SW 1271 (cell line): ENCODE measurements around the gene AMFR.

Experiments used
- DNase-seq, 2 experiments: peaks; one replicate each; lab custom pipeline; 2025; lab: John Stamatoyannopoulos, UW

Gene AMFR

DNA sequence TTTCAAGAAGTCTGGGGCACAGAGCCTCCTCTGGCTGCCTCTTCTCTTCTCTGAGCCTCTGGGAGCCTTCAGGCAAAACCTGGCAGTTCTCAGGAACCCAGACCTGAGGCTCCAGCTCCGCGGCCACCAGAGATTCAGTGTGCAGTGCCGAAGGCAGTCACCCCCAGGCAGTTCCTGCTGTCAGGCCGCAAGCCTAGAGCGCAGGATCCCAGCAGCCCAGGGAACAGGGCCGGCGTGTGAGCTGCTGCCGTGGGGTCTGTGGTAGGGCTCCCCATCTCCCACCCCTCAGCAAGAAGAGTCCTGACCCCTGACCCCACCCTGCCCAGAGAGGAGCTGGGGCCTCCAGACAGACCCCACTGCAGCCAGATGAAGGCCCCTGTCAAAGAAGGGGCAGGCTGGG is 78.2 kb downstream of the AMFR start:
- DNase-seq = no peak

DNA sequence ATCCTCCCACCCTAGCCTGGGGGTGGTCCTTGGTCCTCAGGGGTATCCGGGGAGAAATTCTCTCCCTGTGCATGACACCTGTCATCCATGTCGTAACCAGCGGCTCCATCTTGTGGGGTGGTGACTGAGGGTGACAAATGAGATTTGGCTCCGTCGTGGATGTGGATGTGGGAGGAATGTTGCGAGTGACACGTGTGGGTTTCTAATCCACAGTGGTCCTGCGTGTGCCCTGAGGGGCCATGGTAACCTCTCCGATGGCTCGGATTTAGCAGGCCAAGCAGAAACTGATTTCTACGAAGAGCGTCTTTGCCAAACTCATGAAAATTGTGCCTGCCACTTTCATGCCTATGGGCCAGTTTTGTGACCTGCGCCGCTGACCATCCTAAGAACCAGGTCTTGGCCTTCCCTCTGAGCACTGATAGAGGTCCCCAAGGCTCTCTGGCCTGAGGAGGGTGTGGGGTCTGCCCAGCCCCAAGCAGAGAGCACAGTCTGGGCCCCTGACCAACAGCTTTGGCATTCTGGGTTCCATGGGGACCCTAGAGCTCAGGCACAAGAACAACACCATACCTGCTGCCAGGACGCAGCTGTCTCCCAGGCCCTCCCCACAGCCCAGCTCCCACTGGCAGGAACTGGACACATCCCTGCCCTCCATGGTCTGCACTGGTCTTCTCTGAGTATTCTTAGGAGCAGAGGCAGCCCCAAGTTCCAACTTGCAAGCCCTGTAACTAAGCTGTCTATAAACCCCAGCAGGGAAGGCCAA is 79.0 kb downstream of the AMFR start:
- no peak for DNase-seq

DNA sequence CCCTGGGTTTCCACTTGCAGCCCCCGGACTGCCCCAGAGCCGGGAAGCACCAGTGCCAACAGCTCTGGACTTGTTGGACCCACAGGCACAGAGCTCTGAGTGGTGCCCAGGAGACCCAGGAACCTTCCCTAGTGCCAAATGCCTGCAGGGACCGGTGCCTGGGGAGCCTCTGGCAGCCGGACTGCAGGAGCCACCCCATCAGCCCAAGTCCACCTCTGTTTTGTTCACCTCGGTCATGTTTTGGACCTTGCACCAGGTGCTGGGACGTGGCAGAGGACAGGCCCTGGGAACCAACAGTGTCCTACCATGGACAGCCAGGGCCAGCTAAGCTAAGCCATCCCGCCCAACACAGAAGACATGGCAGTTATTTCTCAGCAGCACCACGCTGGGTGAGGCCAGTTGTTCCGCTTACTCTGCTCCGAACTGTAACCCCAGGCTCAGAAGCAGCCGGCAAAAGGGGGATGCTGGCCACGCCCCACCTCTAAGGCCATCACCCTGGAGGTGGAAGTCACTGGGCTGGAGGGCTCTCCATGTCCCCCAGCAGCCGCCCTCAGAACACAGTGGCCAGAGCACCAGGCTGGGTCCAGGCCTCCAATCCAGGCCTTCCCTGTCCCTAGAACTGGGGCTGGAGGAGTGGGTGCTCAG is 79.8 kb downstream of the AMFR start:
- no peak for DNase-seq

DNA sequence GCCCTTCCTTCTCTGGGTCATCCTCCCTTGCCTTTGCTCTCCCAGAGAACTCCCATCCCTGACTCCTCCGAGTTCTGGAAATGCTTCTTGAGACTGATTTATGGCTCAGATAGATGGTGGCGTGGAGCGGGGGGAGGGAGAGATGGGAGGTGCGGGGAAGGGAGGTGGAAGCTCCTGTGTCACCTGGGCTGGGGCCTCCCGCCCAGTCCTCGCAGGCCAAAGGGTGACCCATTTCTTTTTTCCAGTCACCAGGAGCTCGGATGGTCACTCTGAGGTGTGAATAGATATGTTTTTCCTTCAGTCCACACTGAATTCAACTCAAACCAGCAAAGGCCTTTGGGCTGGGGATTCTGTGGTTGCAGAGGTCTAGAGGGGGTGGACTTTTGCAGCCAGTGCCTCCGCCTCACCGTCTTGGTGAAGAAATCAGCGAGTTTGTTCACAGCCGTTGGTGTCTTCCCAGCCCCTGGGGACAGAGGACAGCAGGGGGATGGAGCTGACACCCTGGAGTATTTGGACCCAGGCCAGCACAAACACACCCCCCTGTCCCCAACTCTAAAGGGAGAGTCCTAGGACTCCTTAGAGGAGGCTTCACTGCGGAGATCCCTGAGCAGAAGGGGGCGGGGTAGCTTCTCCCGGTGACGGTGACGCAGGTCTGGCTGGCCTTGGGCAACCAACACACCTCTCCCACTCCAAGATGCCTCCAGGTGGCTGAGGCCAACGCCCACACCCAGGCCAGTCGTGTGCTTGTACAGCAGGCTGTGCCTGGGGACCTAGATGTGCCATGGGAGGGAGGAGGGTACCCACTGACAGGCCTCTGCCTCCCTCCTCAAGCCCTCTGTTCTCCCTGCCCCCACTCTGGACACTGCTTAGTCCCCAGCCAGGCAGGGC is 80.6 kb downstream of the AMFR start:
- no peak for DNase-seq

DNA sequence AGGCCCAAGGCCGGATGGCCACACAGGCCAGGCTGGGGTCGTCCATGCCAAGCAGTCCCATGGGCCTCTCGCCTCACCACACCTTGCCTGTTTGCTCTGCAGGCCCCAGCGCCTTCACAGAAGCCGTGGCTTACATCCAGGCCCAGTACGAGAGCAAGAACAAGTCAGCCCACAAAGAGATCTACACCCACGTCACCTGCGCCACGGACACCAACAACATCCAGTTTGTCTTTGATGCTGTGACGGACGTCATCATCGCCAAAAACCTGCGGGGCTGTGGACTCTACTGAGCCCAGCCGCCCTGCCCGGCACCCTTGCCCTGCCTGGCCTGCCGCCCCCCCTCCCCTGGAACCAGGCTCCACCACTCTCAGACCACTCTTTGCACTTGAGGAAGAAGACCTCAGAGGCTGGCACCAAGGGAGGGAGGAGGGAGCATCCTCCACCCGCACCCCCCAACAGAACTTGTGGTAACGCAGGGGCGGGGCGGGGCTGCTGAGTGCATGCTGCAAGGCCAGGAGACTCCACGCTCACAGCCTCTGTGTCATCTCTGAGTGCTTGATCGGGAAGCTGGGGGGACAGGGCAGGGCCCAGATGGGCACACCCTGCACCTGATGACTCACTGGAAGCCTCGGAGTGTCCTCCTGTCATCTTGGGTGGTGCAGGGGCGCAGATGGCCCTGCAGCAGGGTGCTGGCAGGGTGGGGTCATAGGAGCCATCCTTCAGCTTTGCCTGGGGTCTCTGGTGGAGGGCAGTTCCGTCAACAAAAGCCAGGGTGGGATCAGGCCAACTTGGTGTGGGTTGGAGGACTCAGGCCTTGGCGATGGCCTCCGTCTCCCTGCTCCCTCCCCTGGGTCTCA is 81.5 kb downstream of the AMFR start:
- no peak for DNase-seq

DNA sequence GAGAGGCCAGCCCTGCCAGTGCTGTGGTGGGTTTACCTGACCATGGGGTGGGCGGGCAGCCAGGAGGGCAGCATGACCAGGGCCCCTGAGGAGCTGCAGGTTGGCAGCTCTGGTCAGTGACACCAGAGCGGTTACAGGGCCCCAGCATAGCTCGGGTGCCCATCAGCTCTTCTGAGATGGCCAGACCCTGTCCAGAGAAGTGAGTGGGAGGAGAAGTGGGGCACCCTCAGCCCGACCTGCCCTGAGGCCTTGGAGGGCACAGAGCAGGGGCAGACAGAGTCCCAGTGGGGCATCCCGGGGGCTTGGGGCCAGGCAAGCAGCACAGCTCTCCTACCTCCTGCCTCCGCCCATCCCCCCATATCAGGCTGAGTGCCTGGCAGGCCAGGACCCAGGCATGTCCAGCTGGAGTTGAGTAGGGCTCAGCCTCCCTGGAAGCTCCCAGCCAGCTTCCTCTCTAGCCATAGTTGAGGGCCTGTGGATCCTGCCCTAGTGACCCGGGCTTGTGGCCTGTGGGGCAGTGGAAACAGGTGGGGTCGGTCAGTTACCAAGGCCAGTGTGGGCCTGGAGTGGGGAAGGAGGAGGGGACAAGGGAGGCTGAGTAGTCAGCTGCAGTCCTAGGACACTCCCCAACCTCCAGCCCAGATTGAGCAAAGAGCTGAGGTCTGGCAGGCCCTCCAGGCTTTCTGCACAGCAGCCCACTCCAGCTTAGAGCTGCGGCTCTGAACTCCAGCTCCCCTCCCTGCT is 83.5 kb downstream of the AMFR start:
- DNase-seq = no peak

DNA sequence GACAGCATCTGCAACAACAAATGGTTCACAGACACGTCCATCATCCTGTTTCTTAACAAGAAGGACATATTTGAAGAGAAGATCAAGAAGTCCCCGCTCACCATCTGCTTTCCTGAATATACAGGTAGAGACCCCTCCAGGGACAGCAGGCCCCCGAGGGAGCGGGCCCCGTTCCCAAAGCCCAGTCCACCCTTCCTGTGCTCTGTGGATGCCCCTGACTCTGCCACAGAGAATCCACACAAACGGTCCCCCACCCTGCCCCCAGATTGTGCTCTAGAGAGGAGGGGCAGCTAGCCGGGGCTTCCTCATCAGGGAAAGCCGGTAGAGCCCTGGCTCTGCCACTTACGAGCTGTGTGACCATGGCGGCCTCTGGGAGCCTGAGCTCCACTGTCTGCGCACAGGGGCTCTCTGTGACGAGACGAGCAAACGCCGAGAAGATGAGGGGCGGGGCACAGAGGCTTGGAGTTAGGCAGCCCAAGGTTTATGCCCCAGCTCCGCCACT is 84.4 kb downstream of the AMFR start:
- DNase-seq = no peak

DNA sequence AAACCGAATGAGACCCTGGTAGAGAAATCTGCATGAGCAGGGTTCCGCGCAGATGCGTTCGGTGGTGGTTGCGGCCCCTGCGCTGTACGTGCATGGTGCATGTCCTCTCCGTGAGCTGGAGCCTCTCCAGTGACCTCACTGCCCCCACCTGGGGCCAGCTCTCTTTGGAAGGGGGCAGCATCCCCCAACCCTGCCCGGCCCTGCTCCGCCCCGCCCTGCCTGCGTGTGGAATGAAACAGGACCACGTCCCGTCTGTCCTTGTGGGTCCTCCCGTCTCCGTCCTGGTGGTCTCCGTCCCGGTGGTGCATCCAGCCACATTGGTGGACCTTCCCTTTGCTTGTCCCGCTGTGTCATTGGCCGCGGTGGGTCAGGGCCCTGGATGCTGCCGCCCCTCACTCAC is 84.9 kb downstream of the AMFR start:
- DNase-seq = no peak

DNA sequence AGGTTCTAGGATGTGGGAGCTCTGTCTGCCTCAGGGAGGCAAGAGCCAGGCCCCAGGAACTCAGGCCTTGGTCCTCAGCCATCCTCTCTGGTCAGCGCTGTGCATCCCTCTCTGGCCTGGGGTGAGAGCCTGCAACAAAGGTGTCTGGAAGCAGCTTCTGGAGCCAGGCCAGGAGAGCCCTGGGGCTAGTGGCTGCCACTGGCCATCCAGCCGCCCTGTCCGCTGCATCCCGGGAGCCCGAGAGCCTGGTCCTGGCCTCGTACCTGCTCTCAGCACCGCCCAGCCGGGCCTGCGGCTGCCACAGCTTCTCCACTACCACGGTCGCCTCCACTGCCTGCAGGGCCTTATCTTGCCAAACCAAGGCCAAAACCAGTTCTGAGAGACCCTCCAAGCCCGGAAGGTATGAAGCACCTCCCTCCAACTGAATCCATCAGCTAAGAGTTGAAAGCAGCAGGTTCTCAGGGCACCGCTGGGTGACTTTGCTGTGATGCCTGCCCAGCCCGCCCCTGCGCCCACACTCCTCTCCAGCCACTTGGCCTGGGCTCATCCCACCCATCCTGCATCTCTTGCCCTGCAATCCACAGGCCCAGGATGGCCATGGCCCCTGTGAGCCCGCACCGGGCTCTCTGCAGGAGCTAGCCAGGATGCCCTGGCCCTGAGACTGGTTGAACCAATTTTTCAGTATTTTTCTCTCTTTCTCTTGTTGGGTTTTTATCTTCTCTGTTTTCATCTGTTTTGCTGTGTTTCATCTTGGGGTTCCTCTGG is 85.7 kb downstream of the AMFR start:
- no peak for DNase-seq

DNA sequence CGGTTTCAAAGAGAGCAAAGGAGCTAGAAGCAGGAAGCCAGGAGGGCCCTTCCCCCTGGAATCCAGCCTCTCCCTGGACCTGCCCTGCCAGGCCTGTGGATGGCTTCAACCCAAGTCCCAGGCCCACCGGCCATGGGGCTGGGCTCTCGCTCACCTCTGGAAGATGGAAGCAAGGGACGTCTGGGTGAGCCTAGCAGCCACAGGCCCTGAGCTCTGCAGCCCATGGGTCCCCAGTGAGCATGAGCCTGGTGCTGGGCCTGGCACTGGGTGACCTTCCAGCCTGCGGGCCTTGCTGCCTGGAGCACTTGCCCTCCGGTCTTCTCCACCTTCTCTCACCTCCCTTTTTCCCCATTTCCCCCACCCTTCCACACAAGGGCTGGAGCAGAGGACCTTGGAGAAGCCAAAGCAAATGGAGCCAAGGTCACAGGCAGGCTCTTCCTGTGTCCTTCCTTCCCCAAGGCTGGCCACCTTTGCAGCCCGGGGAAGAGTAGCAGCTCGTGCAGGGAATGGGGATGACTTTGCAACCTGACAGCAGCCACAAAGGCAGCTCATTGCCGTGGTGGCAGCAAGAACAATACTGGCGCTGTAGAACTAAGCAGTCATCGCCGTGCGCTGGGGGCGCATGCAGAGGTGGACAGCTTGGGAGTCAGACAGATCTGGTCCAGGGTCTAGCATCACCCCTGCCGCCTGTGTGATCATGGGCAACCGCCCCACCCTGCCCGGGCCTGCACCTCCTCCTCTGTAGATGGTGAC is 86.6 kb downstream of the AMFR start:
- no peak for DNase-seq

DNA sequence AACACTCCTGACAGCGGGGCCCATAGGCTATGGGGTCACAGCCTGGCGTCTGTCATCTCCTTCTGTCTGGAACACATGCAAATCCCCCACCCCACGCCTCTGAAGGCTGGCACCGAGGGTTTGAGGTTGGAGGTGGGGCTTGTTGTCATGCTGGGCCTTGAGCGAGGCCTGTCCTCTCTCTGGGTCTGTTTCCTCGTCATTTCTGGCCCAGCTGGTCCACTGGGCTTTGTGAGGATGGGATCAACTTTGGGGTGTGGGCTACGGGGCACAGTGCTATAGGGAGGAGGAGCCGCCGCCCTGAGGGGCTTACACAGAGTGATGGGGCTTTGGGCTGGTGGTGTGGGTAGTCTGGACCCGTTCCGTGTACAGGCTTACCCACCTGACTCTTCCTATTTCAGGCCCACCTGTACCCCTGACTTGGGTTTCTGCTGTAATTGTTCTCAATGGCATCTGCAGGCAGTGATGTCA is 87.5 kb downstream of the AMFR start:
- DNase-seq = no peak

DNA sequence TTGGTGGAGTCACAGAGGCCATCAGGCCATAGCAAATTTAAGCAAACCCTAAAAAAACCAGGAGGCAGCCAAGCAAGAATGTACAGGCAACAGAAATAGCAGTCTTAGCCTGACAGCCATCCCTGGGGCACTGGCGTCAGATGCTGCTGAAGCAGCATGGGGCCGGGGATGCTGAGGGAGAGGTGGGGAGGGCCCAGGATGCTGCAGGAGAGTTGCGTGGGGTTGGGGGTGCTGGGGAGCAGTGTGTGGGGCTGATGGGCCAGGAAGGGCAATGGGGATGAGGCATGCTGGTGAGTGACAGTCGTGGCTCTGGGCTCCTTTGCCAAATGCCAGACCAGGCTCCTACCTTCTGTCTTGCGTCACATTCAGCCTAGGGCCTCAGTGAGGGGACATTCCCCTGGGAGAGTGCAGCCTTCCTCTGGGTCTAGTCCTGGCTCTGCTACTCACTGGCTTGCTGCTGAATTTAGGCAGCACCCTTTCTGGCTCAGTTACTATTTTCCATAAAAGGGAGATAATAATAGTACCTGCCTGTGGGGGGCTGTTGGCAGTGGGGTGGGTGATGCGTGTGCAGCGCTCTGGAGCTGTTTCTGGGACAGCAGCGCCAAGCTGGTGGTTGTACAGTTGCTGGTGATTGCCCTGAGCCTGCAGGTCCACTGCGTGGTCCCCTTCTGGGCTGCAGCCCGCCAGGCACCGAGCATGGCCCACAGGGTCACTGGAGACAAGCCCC is 88.1 kb downstream of the AMFR start:
- no peak for DNase-seq

DNA sequence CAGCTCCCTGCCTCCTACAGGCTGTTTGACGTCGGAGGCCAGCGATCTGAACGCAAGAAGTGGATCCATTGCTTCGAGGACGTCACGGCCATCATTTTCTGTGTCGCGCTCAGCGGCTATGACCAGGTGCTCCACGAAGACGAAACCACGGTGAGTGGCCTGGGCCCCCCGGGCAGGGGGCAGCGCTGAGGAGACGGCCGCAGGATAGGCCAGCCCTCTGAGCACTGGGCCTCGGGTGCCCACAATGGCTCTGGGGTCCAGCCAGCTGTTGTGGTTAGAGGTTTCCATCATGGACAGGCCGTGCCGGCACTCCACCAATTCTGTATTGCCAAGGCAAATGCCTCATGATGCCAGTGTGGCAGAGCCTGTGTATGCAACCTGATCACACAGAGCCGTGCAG is 88.6 kb downstream of the AMFR start:
- no peak for DNase-seq

DNA sequence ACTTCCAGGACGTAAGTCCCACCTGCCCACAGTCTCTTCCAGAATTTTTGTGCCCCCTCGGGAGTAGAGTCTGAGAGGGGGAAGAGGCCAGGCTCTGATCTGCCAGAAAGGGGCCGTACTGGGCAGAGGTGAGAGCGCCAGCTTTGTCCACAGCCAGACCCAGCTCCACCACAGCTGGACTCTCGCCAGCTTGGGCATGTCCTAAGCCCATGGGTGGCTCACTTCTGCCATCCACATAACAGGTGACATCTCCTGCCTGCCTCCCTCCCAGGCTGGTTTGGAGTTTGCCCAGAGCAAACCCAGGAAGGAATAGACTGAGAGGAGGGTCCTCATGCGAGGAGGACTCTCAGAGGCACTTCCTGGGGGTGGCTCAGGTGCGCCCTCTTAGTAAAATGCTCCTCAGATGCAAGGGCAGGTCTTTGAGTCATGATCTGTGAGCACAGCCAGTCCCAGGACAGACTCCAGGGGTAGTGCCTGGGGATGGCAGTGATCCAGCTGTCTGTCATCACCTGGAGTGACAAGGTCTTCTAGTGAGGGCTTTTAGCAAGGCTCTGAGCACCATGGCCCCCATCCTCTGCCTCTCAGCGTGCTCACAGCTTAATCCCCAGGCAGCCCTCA is 89.2 kb downstream of the AMFR start:
- DNase-seq = no peak

DNA sequence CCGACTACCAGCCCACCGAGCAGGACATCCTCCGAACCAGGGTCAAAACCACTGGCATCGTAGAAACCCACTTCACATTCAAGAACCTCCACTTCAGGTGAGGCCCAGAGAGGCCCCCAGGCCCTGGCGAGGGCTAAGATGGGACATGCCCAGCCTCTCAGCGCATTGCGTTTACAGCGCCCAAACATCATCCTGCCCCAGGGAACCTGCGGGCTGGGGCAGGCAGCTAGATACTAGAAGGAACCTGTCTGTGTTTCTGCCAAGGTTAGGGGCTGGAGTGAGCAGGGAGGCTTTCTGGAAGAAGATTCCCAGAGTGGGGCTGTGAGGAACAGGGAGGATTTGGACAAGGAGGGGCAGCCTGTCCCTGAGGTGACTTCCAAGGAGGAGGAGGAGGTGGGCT is 90.6 kb downstream of the AMFR start:
- no peak for DNase-seq

DNA sequence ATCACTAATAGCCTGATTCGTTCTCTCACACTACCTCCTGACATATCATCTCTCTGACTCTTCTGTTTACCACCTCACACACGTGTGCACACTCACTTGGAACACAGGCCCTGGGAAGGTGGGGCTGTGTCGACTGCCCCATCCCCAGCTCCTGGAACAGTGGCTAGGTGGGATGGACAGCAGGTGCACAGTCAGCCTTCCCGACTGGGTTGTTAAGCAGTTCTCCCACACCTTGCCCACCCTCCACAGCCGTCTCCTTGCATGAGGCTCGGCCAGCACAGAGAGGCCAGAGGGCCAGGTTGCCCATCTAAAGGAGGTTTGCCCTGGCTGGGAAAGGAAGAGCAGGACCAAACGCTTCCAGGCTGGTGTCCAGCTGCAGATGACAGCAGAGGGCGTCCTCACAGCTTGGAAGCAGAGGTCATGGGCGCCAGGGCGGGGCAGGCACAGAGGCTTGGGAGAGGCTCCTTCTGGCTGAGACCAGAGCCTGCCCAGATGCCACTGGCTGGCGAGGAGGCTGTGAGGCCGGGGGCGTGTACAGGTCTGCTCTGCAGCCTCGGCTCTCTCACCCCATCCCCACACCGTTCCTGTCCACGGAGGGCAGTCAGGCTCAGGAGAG is 92.8 kb downstream of the AMFR start:
- DNase-seq = peak in 1 of 2 experiments; percentile 2

DNA sequence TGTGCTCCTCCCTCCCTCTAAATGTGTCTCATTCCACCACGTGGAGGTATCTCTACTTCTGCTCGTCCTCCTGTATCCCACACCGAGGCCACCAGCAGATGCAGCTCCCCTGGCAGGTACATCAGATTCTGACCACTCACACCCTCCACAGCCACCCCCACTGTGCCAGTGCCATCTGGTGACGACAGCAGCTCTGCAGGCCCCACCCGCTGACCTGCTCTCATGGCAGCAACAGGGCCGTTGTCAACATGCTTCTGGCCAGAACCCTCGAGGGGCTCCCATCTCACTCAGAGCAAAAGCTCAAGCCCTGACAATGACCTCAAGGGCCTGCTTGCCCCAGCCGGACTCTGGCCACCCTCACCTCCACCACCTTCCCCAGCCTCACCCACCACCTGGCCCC is 93.4 kb downstream of the AMFR start:
- DNase-seq = no peak

DNA sequence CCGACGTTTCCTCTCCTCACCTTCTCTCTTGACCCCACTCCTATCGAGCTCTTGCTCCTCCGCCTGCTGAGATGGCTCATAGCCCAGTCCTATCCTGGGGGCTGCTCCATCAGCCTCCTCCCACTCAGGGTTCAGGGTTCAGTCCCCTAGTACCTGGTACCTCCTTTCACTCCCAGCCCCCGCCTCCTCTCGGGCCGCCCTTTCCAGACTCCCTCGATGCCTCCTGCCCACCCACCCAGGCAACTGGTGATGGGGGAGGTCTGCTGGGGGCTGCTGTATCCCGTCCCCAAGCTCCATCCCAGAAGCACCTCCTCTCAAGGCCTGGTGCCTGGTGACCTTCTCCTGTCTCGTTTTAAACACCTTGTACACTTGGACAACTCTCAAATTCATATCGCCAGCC is 93.9 kb downstream of the AMFR start:
- DNase-seq = no peak
